ENCODE measurements around the gene CRYBG3.

DNA sequence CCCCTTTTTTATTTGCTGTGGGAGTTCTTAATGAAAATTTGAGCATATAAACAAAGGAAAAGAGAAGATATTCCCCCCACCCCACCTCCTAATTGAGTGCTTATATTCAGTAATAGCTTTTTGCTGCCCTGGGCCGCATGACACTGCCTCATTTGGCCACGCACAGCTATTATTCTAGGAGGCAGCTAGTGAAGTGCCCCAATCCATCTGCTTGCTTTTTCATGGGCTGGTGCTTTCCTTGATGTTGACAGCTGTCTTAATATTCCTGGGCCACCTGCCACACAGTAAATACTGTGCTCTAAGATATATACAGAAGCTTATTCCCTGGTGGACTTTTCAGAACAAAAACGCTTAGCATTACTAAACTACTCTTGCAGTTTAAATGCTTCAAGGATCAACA is 3.8 kb upstream of the CRYBG3 start:
- TF ChIP-seq POLR2AphosphoS5 (IDR thresholded peaks at IDR 0.05; ENCODE audit: low read depth, low read length) (no peak), TAF1 (IDR thresholded peaks at IDR 0.05; ENCODE audit: borderline replicate concordance, insufficient read depth, low read length) (no peak)
